ENCODE measurements around the gene SLAMF9.

- no peak for TF ChIP-seq ZNF423 (CRISPR knock-in tag; IDR thresholded peaks at IDR 0.05)
- TF ChIP-seq, protein P1, sequence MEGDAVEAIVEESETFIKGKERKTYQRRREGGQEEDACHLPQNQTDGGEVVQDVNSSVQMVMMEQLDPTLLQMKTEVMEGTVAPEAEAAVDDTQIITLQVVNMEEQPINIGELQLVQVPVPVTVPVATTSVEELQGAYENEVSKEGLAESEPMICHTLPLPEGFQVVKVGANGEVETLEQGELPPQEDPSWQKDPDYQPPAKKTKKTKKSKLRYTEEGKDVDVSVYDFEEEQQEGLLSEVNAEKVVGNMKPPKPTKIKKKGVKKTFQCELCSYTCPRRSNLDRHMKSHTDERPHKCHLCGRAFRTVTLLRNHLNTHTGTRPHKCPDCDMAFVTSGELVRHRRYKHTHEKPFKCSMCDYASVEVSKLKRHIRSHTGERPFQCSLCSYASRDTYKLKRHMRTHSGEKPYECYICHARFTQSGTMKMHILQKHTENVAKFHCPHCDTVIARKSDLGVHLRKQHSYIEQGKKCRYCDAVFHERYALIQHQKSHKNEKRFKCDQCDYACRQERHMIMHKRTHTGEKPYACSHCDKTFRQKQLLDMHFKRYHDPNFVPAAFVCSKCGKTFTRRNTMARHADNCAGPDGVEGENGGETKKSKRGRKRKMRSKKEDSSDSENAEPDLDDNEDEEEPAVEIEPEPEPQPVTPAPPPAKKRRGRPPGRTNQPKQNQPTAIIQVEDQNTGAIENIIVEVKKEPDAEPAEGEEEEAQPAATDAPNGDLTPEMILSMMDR (IDR thresholded peaks at IDR 0.05), result no peak
- no peak for TF ChIP-seq KAT7 (CRISPR knock-in tag; IDR thresholded peaks at IDR 0.05; ENCODE audit: borderline replicate concordance)
- no peak for TF ChIP-seq E2F5 (CRISPR knock-in tag; IDR thresholded peaks at IDR 0.05)
- TF ChIP-seq NR3C1 (CRISPR knock-in tag; conservative IDR thresholded peaks at IDR 0.05; ENCODE audit: low read depth), result no peak
- TF ChIP-seq RELA (CRISPR knock-in tag; IDR thresholded peaks at IDR 0.05; ENCODE audit: borderline replicate concordance), result no peak
- TF ChIP-seq SP1 (CRISPR knock-in tag; conservative IDR thresholded peaks at IDR 0.05), result no peak
- TF ChIP-seq TCF7 (CRISPR knock-in tag; IDR thresholded peaks at IDR 0.05; ENCODE audit: low read depth), result no peak
- no peak for TF ChIP-seq EMX1 (CRISPR knock-in tag; IDR thresholded peaks at IDR 0.05)
Observed at GRCh38 chr1:159949981-159950381, 4.1 kb downstream of the SLAMF9 start.
